HG03575 (cell line): ENCODE measurements around the gene PCBP4.

Experiments used
- ATAC-seq: cut with Tn5 transposase; IDR thresholded peaks from one replicate; pipeline ENCODE4 v1.9.1; 2021; ENCODE audit not compliant: unreplicated experiment, insufficient number of reproducible peaks, low FRiP score; ENCODE audit errors: extremely low read depth

Gene PCBP4

DNA sequence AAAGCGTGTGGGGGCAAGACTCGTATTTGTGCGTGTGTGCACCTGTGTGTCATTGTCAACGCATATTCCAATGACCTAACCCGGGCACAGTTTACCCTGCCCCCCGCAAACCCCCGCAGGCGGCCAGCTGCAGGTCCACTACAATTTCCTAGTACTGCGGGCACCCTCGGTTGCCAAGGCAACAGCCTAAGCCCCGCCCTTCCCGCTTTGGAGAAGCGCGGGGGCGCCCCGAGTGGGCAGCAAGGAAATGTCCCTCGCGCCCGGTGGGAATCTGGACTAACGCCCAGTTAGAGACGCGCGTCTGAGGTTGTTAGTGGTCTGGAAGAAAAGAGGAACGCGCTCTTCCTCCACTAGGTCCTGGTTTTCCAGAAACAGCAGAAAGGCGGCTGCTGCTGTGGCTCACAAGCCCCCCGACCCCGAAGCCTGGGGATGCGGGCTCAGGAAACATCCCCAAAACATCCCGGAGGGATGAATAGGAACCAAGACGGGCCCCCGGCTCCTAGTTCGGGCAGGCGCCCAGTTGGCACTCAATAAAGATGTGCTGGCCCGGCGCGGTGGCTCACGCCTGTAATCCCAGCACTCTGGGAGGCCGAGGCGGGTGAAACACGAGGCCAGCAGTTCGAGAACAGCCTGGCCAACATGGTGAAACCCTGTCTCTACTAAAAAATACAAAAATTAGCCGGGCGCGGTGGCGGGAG, 8.7 kb upstream of the PCBP4 start:
- no peak for ATAC-seq

DNA sequence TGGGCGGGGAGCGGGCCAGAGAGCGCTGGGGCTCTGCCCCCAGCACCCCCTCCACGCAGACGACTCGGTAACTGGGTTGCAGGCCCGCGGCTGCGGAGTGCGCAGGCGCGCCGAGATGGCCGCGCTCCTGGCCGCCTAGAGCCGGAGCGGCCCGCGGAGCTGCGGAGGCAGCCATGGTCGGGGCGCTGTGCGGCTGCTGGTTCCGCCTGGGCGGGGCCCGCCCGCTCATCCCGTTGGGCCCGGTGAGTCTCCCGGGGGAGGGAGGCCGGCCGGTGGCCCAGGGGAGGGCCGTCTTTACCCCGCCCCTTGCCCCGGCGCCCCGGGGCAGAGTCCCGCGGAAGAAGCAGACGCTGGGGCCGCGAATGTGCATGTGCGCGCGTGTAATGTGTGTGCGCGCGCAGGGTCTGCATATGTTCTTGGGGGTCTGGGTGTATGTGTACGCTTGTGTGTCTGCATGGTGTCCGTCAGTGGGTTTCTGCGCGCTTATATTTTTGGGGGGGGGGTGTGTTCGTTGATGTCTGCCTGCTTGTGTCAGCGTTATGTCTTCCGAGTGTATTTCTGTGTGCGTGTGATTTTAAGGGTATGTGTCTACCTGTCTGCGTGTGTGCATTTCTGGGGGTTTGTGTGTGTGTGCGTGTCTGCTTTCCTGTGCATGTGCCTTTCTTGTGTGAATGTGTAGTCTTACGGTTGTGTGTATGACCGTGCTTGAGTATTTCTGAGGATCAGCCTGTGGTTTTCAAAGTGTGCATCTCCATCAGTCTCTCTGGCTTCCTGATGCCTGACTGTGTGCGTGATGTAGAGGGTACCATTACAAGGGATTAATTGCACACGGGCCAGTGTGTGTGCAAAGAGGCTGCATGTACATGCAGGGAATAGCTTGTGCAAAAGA, 8.0 kb upstream of the PCBP4 start, which contains the start of gene ABHD14A:
TSS of gene ABHD14A (plus strand) at position 102 of the 889 bp plus-strand sequence. CDS start at position 174, 72 bp downstream.
- ATAC-seq, result no peak

DNA sequence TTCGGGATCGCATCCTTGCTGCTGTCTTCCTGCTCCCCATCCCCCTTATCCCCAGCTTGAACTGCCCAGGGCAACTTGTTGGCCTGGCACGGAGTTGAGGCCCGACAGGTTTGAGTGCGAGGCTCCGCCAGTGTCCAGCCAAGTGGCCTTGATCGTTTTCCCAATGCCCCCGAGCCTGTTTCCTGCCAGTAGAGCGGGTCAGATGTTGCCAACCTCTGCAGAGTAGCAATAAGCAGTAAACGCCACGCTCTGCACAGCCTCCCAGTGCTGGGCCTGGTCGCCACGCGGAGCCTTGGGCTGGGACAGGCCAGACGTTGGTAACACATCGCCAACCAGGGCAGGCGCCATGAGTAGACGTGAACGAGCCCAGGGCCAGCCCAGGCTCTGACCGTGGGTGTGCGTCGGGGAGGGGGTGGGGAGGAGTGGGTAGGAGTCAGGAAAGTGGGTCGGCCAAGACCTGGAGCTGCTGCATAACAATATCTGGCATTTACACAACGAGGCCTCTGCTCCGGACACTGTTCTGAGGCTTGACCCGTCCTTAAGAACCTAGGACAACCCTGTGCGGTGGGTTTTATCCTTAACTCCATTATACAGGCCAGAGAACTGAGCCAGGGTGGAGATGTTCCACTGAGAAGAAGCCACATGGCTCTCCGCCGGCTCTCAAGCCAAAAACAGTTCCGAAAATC, 7.2 kb upstream of the PCBP4 start:
- no peak for ATAC-seq

DNA sequence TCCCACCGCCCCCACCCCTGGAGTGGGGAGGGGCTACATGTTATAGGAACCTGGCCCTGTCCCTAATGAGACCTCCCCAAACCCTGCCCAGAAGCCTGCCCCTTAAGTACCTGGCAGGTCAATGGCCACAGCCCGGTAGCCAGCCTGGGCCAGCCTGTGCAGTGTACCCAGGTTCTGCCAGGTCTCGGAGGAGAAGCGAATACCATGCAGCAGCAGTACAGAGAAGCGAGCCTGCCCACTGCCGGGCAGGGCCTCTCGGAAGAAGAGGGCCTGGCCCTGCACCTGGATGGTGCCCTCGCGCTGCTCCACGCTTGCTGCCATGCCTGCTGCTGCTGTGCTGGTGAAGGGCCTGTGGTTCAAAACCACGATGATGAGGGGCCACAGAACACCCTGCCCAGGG, 4.1 kb upstream of the PCBP4 start:
- ATAC-seq, result no peak

DNA sequence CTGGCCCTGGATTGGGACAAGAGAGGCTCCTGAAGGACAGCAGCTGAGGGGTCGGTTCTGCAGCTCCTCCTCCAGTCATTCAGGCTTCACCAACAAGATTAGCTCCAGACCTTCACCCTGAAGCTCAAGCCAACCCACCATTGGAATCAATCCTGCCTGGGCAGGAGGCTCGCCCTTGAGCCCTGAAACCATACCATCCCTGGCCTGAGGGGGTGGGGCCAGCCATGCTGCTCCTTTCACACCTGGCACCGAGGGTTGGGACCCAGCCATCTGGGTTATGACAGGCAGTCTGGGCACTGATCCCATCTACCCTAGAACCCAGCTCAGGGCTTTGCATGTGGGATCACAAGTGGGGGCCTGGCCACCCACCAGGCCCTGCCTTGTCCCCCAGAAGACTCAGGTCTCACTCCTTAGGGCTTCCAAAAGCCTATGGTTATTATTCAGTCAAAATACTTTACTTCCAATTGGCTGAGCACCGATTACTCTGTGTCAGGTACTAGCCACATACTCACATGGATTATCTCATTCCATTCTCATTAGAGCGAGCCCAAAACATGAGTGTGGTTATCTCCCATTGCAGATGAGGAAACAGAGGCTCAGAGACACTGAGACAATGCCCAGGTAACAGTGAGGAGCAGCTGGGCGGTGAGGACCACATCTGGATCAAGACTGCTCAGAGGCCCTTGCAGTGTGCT, 3.5 kb upstream of the PCBP4 start:
- no peak for ATAC-seq

DNA sequence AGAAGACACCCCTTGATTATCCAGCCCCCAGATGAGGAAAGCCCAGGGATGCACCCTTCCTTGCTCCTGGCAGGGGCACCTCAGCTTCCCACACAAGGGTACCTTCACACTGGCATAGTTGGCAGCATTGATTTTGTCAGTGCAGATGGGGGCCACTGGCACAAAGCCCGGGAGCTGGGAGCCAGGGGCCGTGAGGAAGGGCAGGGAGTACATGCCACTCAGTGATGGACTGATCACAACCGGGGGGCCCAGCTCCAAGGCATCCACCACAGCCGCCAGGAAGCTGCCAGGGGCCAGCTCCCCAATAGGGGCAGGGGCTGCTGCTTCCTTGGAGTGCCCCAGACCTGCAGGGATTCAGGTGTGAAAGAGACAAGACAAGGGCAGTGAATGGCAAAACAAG, 2.6 kb upstream of the PCBP4 start:
- ATAC-seq, result no peak

DNA sequence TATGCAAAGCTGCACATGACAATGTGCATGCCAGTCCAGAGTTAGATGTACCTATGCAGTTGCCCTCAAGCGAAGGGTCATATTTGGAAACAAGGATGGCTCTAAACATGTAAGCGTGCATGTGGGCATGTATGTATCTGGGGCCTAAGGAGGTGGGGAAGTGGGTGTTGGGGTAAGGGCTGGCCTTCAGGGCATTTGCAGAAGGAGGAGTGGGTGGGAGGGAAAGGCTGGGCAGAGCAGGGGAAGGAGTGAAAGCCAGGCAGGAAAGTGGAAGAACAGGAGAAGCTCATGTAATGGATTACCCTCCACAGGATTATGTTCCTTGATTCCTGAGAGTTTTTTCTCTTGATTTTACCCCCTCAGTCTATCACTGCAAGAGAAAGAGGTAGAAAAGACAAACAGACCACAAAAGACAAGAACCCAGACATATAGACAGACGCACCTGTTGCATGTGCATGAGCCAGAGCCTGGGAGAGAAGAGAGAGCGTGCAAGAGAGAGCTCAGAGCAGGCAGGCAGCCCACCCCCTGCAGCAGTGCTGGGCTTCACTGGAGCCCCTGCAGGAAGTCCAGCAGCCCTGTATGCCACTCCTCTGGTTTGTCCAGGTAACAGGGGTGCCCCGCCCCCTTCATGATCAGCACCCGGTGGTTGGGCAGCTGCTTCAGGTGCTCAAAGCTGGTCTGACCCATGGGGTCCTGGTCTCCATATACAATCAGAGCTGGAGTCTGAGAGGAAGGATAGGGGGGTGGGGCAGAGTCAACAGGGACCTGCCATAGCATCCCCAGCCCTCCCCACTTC, 1.8 kb upstream of the PCBP4 start:
- no peak for ATAC-seq

DNA sequence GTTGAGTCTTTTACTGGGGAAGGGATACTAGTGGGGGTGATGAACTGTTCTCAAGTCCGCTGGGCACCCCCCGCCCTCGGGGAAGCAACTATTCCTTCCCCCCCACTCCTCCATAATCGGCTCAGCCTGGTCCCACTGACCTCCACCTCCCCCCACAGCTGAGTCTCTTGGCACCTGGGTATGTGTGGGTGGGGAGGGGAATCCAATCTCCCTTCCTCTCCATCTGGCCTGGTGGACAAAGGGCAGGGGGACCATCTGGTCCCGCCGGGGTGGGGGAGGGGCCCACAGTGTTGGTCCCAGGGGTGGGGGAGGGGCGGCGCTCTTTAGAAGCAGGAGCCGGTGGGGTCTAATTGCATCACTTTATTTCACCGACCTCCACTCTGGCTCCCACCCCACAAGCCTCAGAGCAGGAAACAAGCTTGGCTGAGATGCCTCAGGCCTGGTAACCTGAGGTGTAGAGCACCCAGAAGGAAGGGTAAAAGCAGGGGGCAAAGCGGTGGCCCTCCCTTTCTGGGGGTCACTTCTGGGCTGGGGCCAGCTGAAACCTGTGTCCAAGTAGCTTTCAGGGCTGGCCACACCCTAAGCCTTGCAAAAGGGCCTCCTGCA, 1.0 kb upstream of the PCBP4 start:
- no peak for ATAC-seq

DNA sequence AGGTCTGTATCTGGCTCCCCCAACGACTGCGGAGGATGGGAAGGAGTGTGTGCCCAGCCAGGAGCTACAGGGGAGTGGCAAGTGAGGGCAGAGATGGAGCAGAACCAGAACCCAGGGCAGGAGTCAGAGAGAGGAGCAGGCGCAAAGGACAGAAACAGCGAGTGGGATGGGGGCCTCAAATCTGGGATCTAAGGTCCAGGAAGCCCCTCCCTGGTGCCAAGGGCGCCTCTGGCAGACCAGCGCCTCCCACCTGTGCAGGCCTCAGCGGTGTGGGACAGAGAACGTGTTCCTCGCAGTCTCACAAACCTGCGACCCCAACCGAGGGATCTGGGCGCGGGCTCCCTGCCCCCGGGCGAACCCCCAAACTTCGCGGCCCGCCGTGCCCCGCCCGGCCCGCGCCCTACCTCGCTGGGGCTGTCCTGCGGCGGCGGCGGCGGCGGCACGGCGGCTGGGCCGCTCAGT, 301 bp downstream of the PCBP4 start:
- no peak for ATAC-seq

DNA sequence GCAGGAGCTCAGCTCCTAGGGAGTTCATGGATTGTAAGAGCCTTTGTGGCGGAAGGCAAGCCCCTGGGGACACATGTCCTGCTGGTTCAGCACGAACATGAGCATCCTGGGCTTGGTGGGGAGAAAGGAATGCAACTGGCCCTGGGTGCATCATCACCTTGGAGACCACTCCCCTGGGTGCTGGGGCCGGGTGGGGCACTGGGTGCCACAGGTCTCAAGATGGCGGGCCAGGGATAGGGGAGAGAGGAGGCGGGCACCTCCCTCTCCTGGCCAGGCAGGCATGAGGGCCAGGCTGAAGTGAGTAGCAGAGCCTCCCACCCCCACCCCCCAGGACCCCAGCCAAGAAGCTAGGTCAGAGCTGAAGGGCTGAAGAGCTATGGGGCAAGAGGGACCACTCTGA, 768 bp downstream of the PCBP4 start:
- no peak for ATAC-seq

DNA sequence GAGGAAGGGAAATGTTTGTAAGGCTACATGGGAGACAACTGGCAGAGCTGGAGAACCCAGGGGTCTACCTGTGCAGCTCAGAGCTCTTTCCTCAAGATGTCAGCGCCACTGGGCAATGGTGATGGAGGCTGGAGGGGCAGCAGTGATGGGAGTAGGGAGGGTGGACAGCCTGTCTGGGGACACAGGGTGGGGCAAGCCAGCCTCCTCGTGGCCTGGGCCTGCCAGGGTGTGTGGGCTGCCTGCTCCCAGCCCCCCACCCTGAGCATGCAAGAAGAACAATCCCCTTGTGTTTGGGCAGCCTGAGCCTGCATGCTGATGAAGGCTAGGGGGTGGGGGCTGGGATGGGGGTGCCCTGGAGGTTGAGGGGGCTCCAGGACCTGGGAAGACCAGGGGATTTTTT, 1.2 kb downstream of the PCBP4 start:
- ATAC-seq, result no peak

DNA sequence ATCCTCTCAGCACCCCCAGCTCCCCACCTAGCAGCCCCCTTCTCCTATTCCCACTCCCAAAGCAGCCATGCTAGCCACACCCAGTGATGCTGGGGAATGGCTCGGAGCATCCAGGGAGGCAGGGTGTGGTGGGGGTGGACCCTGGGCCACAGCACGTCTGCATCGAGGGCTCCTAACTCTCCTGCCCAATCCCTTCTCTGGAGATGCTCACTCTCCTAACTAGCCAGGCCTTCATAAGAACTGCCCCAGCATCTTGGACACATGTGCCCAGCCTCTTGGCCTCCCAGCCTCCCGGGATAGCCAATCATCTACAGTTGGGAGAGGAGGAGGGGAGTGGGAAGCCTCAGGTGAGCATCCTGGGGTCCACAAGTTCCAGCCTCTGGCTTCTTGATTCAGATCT, 2.7 kb downstream of the PCBP4 start:
- no peak for ATAC-seq

DNA sequence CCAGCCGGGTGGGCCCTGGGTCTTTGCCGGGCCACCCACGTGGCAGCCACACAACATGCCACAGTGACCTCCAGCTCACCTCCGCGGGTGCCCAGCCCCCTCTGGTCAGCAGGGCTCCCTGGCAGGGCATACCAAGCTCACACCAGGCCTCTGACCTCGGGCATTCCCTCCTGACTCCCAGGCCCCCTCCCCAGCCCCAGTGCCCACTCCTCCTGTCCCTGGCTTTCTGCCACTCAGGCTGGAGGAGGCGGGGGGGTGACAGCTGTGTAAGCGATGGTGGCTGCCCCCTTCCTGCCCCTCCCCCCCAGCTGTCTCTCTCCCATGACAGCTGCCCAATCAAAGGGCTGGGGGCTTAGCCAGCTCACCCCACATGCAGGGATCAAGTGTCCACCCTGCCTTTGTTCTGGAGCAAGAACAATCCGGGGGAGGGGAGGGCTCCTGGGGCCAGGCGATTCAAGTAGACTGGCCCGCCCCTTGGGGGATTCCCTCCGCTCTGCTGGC, 3.3 kb downstream of the PCBP4 start:
- ATAC-seq, result no peak

DNA sequence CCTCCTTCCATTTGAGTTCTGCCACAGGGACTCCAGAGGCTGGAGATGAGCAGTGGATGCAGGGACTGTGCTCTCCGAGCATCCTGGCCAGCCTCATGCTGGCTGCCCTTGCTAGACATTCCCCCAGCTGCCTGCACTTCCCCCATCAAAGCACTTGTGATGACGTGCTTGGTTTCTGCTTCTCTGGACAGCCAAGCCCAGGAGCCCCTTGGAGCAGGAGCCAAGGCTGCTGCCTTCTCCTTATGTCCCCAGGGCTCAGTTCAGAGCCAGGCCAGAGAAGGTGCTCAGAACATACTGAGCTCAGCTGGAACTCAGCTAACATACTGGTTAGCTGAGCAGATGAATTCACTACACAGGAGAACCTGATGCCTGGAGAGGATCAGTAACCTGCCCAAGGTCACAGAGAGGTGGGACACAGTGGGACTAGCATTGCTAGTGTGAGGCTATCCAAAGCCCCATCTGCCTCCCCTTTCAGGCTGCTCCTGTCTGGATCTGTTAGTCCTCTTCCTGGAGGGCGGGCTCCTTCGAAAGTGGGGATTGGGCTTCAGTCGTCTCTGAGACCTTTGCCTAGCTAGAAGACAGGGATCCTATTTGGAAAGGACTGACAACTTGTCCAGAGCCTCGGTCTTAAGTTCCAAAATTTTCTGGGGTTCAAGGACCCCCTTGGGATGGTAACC, 4.3 kb downstream of the PCBP4 start:
- no peak for ATAC-seq

DNA sequence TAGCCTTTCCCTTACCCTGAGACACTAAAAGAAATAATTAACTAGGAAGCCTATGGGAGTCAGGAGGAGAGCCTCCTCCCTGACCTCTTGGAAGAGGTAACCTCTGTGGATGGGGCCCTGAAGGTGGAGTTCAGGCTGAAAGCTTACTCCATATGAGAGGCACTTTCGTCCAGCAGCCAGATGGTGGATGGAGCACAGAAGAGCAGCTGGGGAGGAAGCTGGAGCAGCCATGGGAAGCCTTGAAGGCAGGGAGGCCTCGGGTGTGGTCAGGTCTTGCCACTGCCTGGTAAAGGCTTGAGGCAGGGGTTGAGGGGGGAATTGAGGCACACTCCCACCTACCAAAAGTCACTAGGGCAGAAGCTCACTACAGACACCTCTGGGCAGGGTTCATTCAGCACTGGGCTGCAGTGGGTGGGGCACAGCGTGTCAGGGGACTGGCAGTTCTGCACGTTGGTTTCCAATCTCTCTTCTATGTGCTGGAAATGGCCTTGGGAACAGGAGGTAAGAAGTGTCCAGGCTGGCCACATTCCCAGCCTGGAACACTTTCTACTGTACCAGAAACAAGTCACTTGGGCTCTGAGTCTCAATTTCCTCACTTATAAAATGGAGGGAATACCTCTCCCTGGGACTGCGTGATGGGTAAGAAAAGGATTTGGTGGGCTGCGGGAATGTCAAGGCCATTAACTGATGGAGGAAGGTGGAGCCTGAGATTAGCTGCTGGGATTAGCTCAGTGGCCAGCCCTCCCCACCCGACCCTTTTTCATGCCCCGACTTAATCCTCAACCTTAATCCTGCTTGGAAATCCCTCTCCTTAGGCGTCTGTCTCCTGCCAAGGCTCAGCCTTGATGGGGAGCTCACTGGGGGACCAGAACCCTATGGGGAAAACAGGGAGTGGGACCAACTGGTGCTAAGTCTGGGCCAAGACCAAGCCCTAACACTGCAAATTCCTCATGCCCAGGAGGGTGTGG, 5.4 kb downstream of the PCBP4 start:
- no peak for ATAC-seq

DNA sequence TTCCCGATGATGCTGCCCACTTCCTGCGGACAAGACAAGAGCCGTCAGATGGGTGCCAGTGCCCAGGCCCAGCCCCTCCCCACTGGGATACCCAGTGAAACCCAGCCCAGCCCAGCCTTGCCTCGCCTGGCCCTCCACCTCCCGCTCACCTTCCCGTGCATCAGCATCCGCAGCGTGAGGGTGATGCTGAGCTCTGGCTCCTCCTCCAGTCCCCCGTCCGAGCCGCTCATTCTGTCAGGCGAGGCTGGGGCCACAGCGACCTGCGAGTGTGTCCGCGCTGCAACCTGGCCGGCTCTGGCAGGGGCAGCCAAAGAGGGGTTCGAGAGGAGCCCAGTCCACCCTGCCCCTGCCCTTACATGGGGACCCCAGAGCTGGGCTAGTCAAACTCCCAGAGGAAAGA, 6.2 kb downstream of the PCBP4 start:
- no peak for ATAC-seq
